Mesendoderm (in vitro differentiated cells): ENCODE results near the gene PROC.

Source experiments
- DNase-seq: peaks from one replicate; pipeline ENCODE4 v3.0.0; 2013
- H2AK5ac ChIP-seq: 2 replicates; pipeline ENCODE4 v1.6.1; 2013; ENCODE audit warnings: low read length, inconsistent platforms
- H2BK120ac ChIP-seq: 2 replicates; pipeline ENCODE4 v1.6.1; 2013; ENCODE audit warnings: low read depth, mild to moderate bottlenecking, low read length, moderate library complexity, mixed read lengths
- H2BK15ac ChIP-seq: replicated peaks from 2 replicates; pipeline ENCODE4 v1.6.1; 2013; ENCODE audit warnings: low read depth, mild to moderate bottlenecking, moderate library complexity
- H2BK5ac ChIP-seq: 2 replicates; pipeline ENCODE4 v1.6.1; 2013; ENCODE audit warnings: low read length, inconsistent platforms
- H3K18ac ChIP-seq: 2 replicates; pipeline ENCODE4 v1.6.1; 2013; ENCODE audit warnings: mild to moderate bottlenecking, low read length, mixed read lengths
- H3K23ac ChIP-seq: one replicate; pipeline ENCODE4 v1.6.1; 2013; ENCODE audit warnings: low read length
- H3K27ac ChIP-seq: 2 replicates; pipeline ENCODE4 v1.5.1; 2013; ENCODE audit warnings: low read depth, mild to moderate bottlenecking, inconsistent platforms, low read length, moderate library complexity
- H3K27me3 ChIP-seq: 2 replicates; pipeline ENCODE4 v1.6.1; 2013; ENCODE audit warnings: low read length, control low read depth, mild to moderate bottlenecking, inconsistent platforms; ENCODE audit not compliant: insufficient read depth, poor library complexity
- H3K36me3 ChIP-seq: 2 replicates; pipeline ENCODE4 v1.6.1; 2013; ENCODE audit warnings: low read length, inconsistent platforms; ENCODE audit not compliant: control insufficient read depth, insufficient read depth
- H3K4ac ChIP-seq: one replicate; pipeline ENCODE4 v1.6.1; 2013; ENCODE audit warnings: low read depth, mild to moderate bottlenecking, low read length, moderate library complexity
- H3K4me1 ChIP-seq: 2 replicates; pipeline ENCODE4 v1.6.1; 2013; ENCODE audit warnings: low read depth, low read length, inconsistent platforms; ENCODE audit not compliant: control insufficient read depth
- H3K4me2 ChIP-seq: 2 replicates; pipeline ENCODE4 v1.6.1; 2013; ENCODE audit warnings: low read length
- H3K4me3 ChIP-seq: 2 replicates; pipeline ENCODE4 v1.5.1; 2013; ENCODE audit warnings: mild to moderate bottlenecking, low read length
- H3K56ac ChIP-seq: one replicate; pipeline ENCODE4 v1.6.1; 2013; ENCODE audit warnings: low read length
- H3K79me1 ChIP-seq: 2 replicates; pipeline ENCODE4 v1.6.1; 2013; ENCODE audit warnings: low read length, inconsistent platforms
- H3K79me2 ChIP-seq: 2 replicates; pipeline ENCODE4 v1.6.1; 2013; ENCODE audit warnings: mild to moderate bottlenecking, low read length; ENCODE audit not compliant: control insufficient read depth, insufficient read depth
- H3K9ac ChIP-seq: 2 replicates; pipeline ENCODE4 v1.6.1; 2013; ENCODE audit warnings: low read length, inconsistent platforms
- H4K5ac ChIP-seq: one replicate; pipeline ENCODE4 v1.6.1; 2013; ENCODE audit warnings: low read length
- H4K8ac ChIP-seq: one replicate; pipeline ENCODE4 v1.6.1; 2013; ENCODE audit warnings: low read depth, mild to moderate bottlenecking, control low read depth, low read length, moderate library complexity
- WGBS: extraction: QIAGEN DNeasy Blood & Tissue Kit; methylation state at CpG from one replicate; pipeline ENCODE4 v1.1.7; 2013; ENCODE audit warnings: low lambda C conversion rate, missing lambda C conversion rate; ENCODE audit not compliant: insufficient coverage; ENCODE audit errors: extremely low coverage; 5-methylcytosine and 5-hydroxymethylcytosine counted together

The PROC gene

DNA sequence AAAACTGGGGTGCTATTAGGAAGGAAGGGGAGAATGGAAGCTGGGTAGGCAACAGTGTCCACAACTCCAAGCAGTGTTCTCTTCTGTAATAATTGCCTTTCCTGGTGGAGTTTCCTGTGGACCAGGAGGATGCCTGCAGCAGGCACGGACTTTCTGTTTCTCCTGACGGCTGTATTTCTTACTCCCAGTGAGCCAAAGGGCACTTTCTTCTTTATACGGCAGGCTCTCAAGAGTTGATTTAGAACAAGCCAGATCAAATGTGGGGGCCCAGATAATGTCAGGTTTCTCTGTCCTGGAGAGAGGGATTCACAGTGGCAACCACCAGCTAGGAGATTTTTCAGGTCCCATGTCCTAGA is 13.0 kb upstream of the PROC start:
- Histone ChIP-seq H3K56ac (peak overlapping the region; percentile 15), H2AK5ac (no peak overlapping the region), H3K4me3 (no peak overlapping the region), H3K18ac (no peak overlapping the region), H2BK15ac (no peak overlapping the region), H3K4me2 (no peak overlapping the region), H3K4me1 (peaks cover 7% of the 10 kb centered on the region), H2BK5ac (no peak overlapping the region), H3K27me3 (no peaks in the 10 kb centered on the region), H3K23ac (no peak overlapping the region), H3K79me1 (no peaks in the 10 kb centered on the region), H3K79me2 (no peaks in the 10 kb centered on the region), H2BK120ac (no peak overlapping the region), H4K5ac (no peak overlapping the region), H3K36me3 (no peaks in the 10 kb centered on the region), H3K4ac (no peak overlapping the region), H3K27ac (no peak overlapping the region), H4K8ac (no peak overlapping the region), H3K9ac (peak overlapping the region; percentile 9)
- no CpG with 5 or more reads among the region's 3 CpGs for WGBS
- DNase-seq = no peak

- H3K4ac ChIP-seq = no peak overlapping the region
- H2BK5ac ChIP-seq = no peak overlapping the region
- H3K4me2 ChIP-seq = no peak overlapping the region
- no peaks in the 10 kb centered on the region for H3K79me1 ChIP-seq
- H2BK15ac ChIP-seq = no peak overlapping the region
- no peak overlapping the region for H3K18ac ChIP-seq
- no CpG with 5 or more reads among the region's 2 CpGs for WGBS
- no peak for DNase-seq
- no peak overlapping the region for H3K27ac ChIP-seq
- H3K9ac ChIP-seq = no peak overlapping the region
- no peaks in the 10 kb centered on the region for H3K36me3 ChIP-seq
- no peak overlapping the region for H2BK120ac ChIP-seq
- H3K4me1 ChIP-seq = peaks cover 7% of the 10 kb centered on the region
- no peak overlapping the region for H3K4me3 ChIP-seq
- H4K8ac ChIP-seq = no peak overlapping the region
- H3K23ac ChIP-seq = no peak overlapping the region
- H3K27me3 ChIP-seq = no peaks in the 10 kb centered on the region
- no peak overlapping the region for H2AK5ac ChIP-seq
- H3K56ac ChIP-seq = no peak overlapping the region
- no peaks in the 10 kb centered on the region for H3K79me2 ChIP-seq
- no peak overlapping the region for H4K5ac ChIP-seq
Observed at GRCh38 chr2:127406454-127406853, 11.8 kb upstream of the PROC start.

GRCh38 chr2:127407091-127407490 is 11.1 kb upstream of the PROC start:
- Histone ChIP-seq H3K4me2 (no peak overlapping the region), H3K18ac (no peak overlapping the region), H3K4me1 (peaks cover 7% of the 10 kb centered on the region), H3K27me3 (no peaks in the 10 kb centered on the region), H3K79me2 (no peaks in the 10 kb centered on the region), H3K9ac (no peak overlapping the region), H3K4me3 (no peak overlapping the region), H3K56ac (no peak overlapping the region), H3K4ac (no peak overlapping the region), H4K8ac (no peak overlapping the region), H3K79me1 (no peaks in the 10 kb centered on the region), H2AK5ac (no peak overlapping the region), H3K23ac (no peak overlapping the region), H3K27ac (no peak overlapping the region), H4K5ac (no peak overlapping the region), H3K36me3 (no peaks in the 10 kb centered on the region), H2BK120ac (no peak overlapping the region), H2BK5ac (no peak overlapping the region), H2BK15ac (no peak overlapping the region)
- WGBS = no CpG with 5 or more reads among the region's 9 CpGs
- no peak for DNase-seq

DNA sequence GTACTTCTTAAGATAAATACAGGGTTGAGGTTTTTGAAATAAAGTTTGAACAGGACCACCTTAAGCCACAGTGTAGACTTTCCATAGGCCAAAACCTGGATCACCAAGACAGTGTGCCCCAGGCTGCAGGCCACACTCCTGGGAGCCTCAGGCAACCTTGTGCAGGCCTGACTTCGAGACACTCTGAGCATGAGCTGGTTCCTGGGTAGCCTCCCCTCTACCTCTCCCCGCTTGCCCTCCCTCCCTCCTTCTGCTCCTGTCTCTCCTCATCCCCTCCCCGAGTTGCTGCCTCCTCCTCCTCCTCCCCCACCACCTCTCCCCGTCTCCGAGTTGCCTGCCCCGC is 10.6 kb upstream of the PROC start:
- no peak overlapping the region for H3K4me3 ChIP-seq
- no peak overlapping the region for H3K27ac ChIP-seq

GRCh38 chr2:127408004-127408806 is 10.0 kb upstream of the PROC start:
- peak overlapping the region; percentile 66 for H3K4ac ChIP-seq
- no peaks in the 10 kb centered on the region for H3K79me1 ChIP-seq
- no peak overlapping the region for H2AK5ac ChIP-seq
- H3K79me2 ChIP-seq = no peaks in the 10 kb centered on the region
- H2BK5ac ChIP-seq = peak overlapping the region; percentile 41
- no peaks in the 10 kb centered on the region for H3K36me3 ChIP-seq
- peak overlapping the region; percentile 98 for H4K8ac ChIP-seq
- H3K56ac ChIP-seq = peak overlapping the region; percentile 87
- peak overlapping the region; percentile 74 for H3K9ac ChIP-seq
- H3K18ac ChIP-seq = peak overlapping the region; percentile 88
- WGBS = no CpG with 5 or more reads among the region's 75 CpGs
- H2BK120ac ChIP-seq = peak overlapping the region; percentile 48
- H3K4me1 ChIP-seq = peaks cover 7% of the 10 kb centered on the region
- no peak overlapping the region for H4K5ac ChIP-seq
- peak; percentile 97 for DNase-seq
- H3K23ac ChIP-seq = peak overlapping the region; percentile 59
- peak overlapping the region; percentile 32 for H3K4me3 ChIP-seq
- peak overlapping the region; percentile 99 for H3K27ac ChIP-seq
- no peak overlapping the region for H2BK15ac ChIP-seq
- peak overlapping the region; percentile 51 for H3K4me2 ChIP-seq
- no peaks in the 10 kb centered on the region for H3K27me3 ChIP-seq

More for the DNA sequence above, 10.6 kb upstream of the PROC start:
- Histone ChIP-seq H3K36me3 (no peaks in the 10 kb centered on the region), H3K4me1 (peaks cover 7% of the 10 kb centered on the region), H3K27me3 (no peaks in the 10 kb centered on the region), H2BK15ac (no peak overlapping the region), H4K5ac (no peak overlapping the region), H3K56ac (peak overlapping the region; percentile 87), H3K18ac (no peak overlapping the region), H3K23ac (no peak overlapping the region), H2BK120ac (no peak overlapping the region), H4K8ac (no peak overlapping the region), H3K4me2 (peak overlapping the region; percentile 10), H2BK5ac (no peak overlapping the region), H3K79me2 (no peaks in the 10 kb centered on the region), H3K9ac (peak overlapping the region; percentile 13), H3K79me1 (no peaks in the 10 kb centered on the region), H3K4ac (no peak overlapping the region), H2AK5ac (no peak overlapping the region)
- WGBS = no CpG with 5 or more reads among the region's 6 CpGs
- DNase-seq = no peak

DNA sequence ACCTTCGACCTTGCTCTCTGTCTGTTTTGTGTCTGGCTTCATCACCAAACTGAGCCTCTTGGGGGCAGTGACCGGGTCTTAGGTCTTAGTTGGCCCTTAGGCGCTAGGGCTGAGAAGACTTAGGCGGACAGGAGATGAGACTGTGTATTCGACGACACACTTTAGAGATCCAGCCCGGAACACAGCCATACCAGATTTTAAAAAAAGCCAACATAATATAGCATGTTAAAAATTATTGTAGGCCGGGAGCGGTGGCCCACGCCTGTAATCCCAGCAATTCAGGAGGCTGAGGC is 9.5 kb upstream of the PROC start:
- H3K9ac ChIP-seq = peak overlapping the region; percentile 74
- H2BK120ac ChIP-seq = peak overlapping the region; percentile 48
- H3K23ac ChIP-seq = no peak overlapping the region
- no peak overlapping the region for H2BK15ac ChIP-seq
- peak overlapping the region; percentile 87 for H3K56ac ChIP-seq
- H2AK5ac ChIP-seq = no peak overlapping the region
- H2BK5ac ChIP-seq = no peak overlapping the region
- peak overlapping the region; percentile 51 for H3K4me2 ChIP-seq
- no peak overlapping the region for H3K4me3 ChIP-seq
- H3K79me1 ChIP-seq = no peaks in the 10 kb centered on the region
- peaks cover 7% of the 10 kb centered on the region for H3K4me1 ChIP-seq
- peak overlapping the region; percentile 99 for H3K27ac ChIP-seq
- WGBS = no CpG with 5 or more reads among the region's 10 CpGs
- no peaks in the 10 kb centered on the region for H3K36me3 ChIP-seq
- DNase-seq = no peak
- H3K18ac ChIP-seq = peak overlapping the region; percentile 88
- peak overlapping the region; percentile 66 for H3K4ac ChIP-seq
- H4K8ac ChIP-seq = peak overlapping the region; percentile 98
- no peaks in the 10 kb centered on the region for H3K27me3 ChIP-seq
- H3K79me2 ChIP-seq = no peaks in the 10 kb centered on the region
- no peak overlapping the region for H4K5ac ChIP-seq
